ENCODE results near the gene ETV1.

ETV1 gene

GRCh38 chr7:13955494-13955893, 34.0 kb downstream of the ETV1 start:
- Histone ChIP-seq H3K23ac (ENCODE audit: low read length) (no peak overlapping the region), H3K9ac (ENCODE audit: low read length) (no peak overlapping the region), H2BK5ac (ENCODE audit: low read length) (no peak overlapping the region), H4K5ac (ENCODE audit: low read length) (no peak overlapping the region), H3K4ac (ENCODE audit: low read depth, low read length) (no peak overlapping the region), H2AK5ac (ENCODE audit: low read length) (no peak overlapping the region), H3K4me3 (ENCODE audit: low read length) (no peak overlapping the region), H3K79me2 (ENCODE audit: control insufficient read depth, insufficient read depth, low read length) (no peaks in the 10 kb centered on the region), H3K4me1 (ENCODE audit: control insufficient read depth, low read depth, low read length) (no peaks in the 10 kb centered on the region), H3K27ac (ENCODE audit: low read depth, low read length) (no peak overlapping the region), H4K8ac (ENCODE audit: low read depth, low read length) (no peak overlapping the region), H3K4me2 (ENCODE audit: low read length) (no peak overlapping the region), H2BK15ac (replicated peaks; ENCODE audit: low read depth) (no peak overlapping the region), H2BK120ac (ENCODE audit: low read depth, low read length) (no peak overlapping the region), H3K56ac (ENCODE audit: low read length) (no peak overlapping the region), H3K79me1 (ENCODE audit: low read length) (no peaks in the 10 kb centered on the region), H3K36me3 (ENCODE audit: control insufficient read depth, insufficient read depth, low read length) (no peaks in the 10 kb centered on the region), H3K18ac (ENCODE audit: low read length) (no peak overlapping the region), H3K27me3 (ENCODE audit: insufficient read depth, low read length, poor library complexity) (no peaks in the 10 kb centered on the region)
- no peak for DNase-seq
- WGBS (ENCODE audit: extremely low coverage, insufficient coverage, low lambda C conversion rate) = no CpG with 5 or more reads among the region's 2 CpGs

GRCh38 chr7:13953368-13953767, 36.1 kb downstream of the ETV1 start:
- H3K79me1 ChIP-seq (ENCODE audit: low read length) = no peaks in the 10 kb centered on the region
- no peak overlapping the region for H3K23ac ChIP-seq (ENCODE audit: low read length)
- no peak overlapping the region for H2AK5ac ChIP-seq (ENCODE audit: low read length)
- no peaks in the 10 kb centered on the region for H3K79me2 ChIP-seq (ENCODE audit: control insufficient read depth, insufficient read depth, low read length)
- H3K27me3 ChIP-seq (ENCODE audit: insufficient read depth, low read length, poor library complexity) = no peaks in the 10 kb centered on the region
- H4K5ac ChIP-seq (ENCODE audit: low read length) = no peak overlapping the region
- no peak overlapping the region for H3K4ac ChIP-seq (ENCODE audit: low read depth, low read length)
- H2BK120ac ChIP-seq (ENCODE audit: low read depth, low read length) = no peak overlapping the region
- no peak overlapping the region for H3K27ac ChIP-seq (ENCODE audit: low read depth, low read length)
- DNase-seq = peak; percentile 11
- no peak overlapping the region for H3K4me2 ChIP-seq (ENCODE audit: low read length)
- WGBS (ENCODE audit: extremely low coverage, insufficient coverage, low lambda C conversion rate) = no CpG with 5 or more reads among the region's 3 CpGs
- H3K36me3 ChIP-seq (ENCODE audit: control insufficient read depth, insufficient read depth, low read length) = no peaks in the 10 kb centered on the region
- H2BK15ac ChIP-seq (replicated peaks; ENCODE audit: low read depth) = no peak overlapping the region
- H3K9ac ChIP-seq (ENCODE audit: low read length) = no peak overlapping the region
- H3K18ac ChIP-seq (ENCODE audit: low read length) = no peak overlapping the region
- H4K8ac ChIP-seq (ENCODE audit: low read depth, low read length) = no peak overlapping the region
- H3K56ac ChIP-seq (ENCODE audit: low read length) = no peak overlapping the region
- no peak overlapping the region for H3K4me3 ChIP-seq (ENCODE audit: low read length)
- H3K4me1 ChIP-seq (ENCODE audit: control insufficient read depth, low read depth, low read length) = no peaks in the 10 kb centered on the region
- no peak overlapping the region for H2BK5ac ChIP-seq (ENCODE audit: low read length)

DNA sequence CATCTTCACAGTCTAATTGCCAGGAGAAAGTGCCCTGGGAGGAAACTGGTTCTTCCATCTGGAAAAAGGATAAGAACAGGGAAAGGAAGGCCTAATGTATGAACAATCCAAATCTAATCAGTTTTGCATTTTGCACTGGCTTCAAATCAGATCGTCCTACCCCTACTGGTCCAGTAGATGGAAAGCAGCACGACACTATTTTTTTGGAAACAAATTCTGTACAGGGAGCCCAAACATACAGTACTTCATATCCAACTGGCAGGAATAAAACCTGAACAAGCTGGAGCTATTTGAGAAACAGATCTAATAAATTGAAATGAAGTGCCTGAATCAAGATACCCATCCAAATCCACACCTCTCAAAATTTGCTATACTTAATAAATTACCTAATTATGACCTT, 36.5 kb downstream of the ETV1 start:
- DNase-seq = no peak
- H3K36me3 ChIP-seq (ENCODE audit: control insufficient read depth, insufficient read depth, low read length) = no peaks in the 10 kb centered on the region
- H4K8ac ChIP-seq (ENCODE audit: low read depth, low read length) = no peak overlapping the region
- no peak overlapping the region for H3K9ac ChIP-seq (ENCODE audit: low read length)
- no peak overlapping the region for H2BK120ac ChIP-seq (ENCODE audit: low read depth, low read length)
- no peak overlapping the region for H3K23ac ChIP-seq (ENCODE audit: low read length)
- H3K56ac ChIP-seq (ENCODE audit: low read length) = no peak overlapping the region
- H2AK5ac ChIP-seq (ENCODE audit: low read length) = no peak overlapping the region
- no peak overlapping the region for H3K18ac ChIP-seq (ENCODE audit: low read length)
- no peaks in the 10 kb centered on the region for H3K27me3 ChIP-seq (ENCODE audit: insufficient read depth, low read length, poor library complexity)
- no peaks in the 10 kb centered on the region for H3K79me1 ChIP-seq (ENCODE audit: low read length)
- H3K27ac ChIP-seq (ENCODE audit: low read depth, low read length) = no peak overlapping the region
- H2BK5ac ChIP-seq (ENCODE audit: low read length) = no peak overlapping the region
- no peaks in the 10 kb centered on the region for H3K4me1 ChIP-seq (ENCODE audit: control insufficient read depth, low read depth, low read length)
- no peak overlapping the region for H4K5ac ChIP-seq (ENCODE audit: low read length)
- no CpG with 5 or more reads among the region's 2 CpGs for WGBS (ENCODE audit: extremely low coverage, insufficient coverage, low lambda C conversion rate)
- no peak overlapping the region for H2BK15ac ChIP-seq (replicated peaks; ENCODE audit: low read depth)
- H3K4me2 ChIP-seq (ENCODE audit: low read length) = no peak overlapping the region
- no peak overlapping the region for H3K4ac ChIP-seq (ENCODE audit: low read depth, low read length)
- H3K4me3 ChIP-seq (ENCODE audit: low read length) = no peak overlapping the region
- no peaks in the 10 kb centered on the region for H3K79me2 ChIP-seq (ENCODE audit: control insufficient read depth, insufficient read depth, low read length)

DNA sequence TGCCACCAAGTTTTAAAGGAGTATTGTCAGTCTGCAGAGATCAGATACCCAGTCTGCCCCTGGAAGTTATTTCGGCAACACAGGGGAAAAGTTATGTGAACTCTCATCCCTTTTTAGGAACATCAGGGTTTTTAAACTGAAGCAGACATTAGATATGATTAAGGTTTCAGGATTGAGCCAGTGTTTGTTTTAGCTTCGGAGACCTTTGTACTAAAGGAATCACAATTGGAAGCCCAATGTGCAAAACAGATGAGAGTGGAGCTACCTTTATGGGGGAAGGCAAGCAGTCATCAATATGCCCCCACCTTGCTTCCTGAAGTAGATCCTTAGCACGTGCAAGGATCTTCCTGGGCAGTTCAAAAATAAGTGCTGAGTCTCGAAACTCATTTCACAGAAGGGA, 39.5 kb downstream of the ETV1 start:
- WGBS (ENCODE audit: extremely low coverage, insufficient coverage, low lambda C conversion rate) = no CpG with 5 or more reads among the region's 4 CpGs
- Histone ChIP-seq H2BK15ac (replicated peaks; ENCODE audit: low read depth) (no peak overlapping the region), H3K18ac (ENCODE audit: low read length) (no peak overlapping the region), H3K56ac (ENCODE audit: low read length) (no peak overlapping the region), H3K9ac (ENCODE audit: low read length) (no peak overlapping the region), H3K27ac (ENCODE audit: low read depth, low read length) (no peak overlapping the region), H2BK5ac (ENCODE audit: low read length) (no peak overlapping the region), H3K36me3 (ENCODE audit: control insufficient read depth, insufficient read depth, low read length) (no peaks in the 10 kb centered on the region), H3K4me3 (ENCODE audit: low read length) (no peak overlapping the region), H3K79me2 (ENCODE audit: control insufficient read depth, insufficient read depth, low read length) (no peaks in the 10 kb centered on the region), H3K4me1 (ENCODE audit: control insufficient read depth, low read depth, low read length) (no peaks in the 10 kb centered on the region), H2BK120ac (ENCODE audit: low read depth, low read length) (no peak overlapping the region), H2AK5ac (ENCODE audit: low read length) (no peak overlapping the region), H4K5ac (ENCODE audit: low read length) (no peak overlapping the region), H4K8ac (ENCODE audit: low read depth, low read length) (no peak overlapping the region), H3K4me2 (ENCODE audit: low read length) (no peak overlapping the region), H3K79me1 (ENCODE audit: low read length) (no peaks in the 10 kb centered on the region), H3K4ac (ENCODE audit: low read depth, low read length) (no peak overlapping the region), H3K27me3 (ENCODE audit: insufficient read depth, low read length, poor library complexity) (no peaks in the 10 kb centered on the region), H3K23ac (ENCODE audit: low read length) (no peak overlapping the region)
- DNase-seq = no peak

- no peak overlapping the region for H3K27ac ChIP-seq (ENCODE audit: low read depth, low read length)
- H3K4me2 ChIP-seq (ENCODE audit: low read length) = no peak overlapping the region
- no peaks in the 10 kb centered on the region for H3K36me3 ChIP-seq (ENCODE audit: control insufficient read depth, insufficient read depth, low read length)
- H2BK15ac ChIP-seq (replicated peaks; ENCODE audit: low read depth) = no peak overlapping the region
- no peak overlapping the region for H4K8ac ChIP-seq (ENCODE audit: low read depth, low read length)
- no peak overlapping the region for H3K23ac ChIP-seq (ENCODE audit: low read length)
- H3K4me3 ChIP-seq (ENCODE audit: low read length) = no peak overlapping the region
- H3K4me1 ChIP-seq (ENCODE audit: control insufficient read depth, low read depth, low read length) = no peaks in the 10 kb centered on the region
- H3K9ac ChIP-seq (ENCODE audit: low read length) = no peak overlapping the region
- no peaks in the 10 kb centered on the region for H3K27me3 ChIP-seq (ENCODE audit: insufficient read depth, low read length, poor library complexity)
- no CpG with 5 or more reads among the region's 2 CpGs for WGBS (ENCODE audit: extremely low coverage, insufficient coverage, low lambda C conversion rate)
- no peak overlapping the region for H3K56ac ChIP-seq (ENCODE audit: low read length)
- no peaks in the 10 kb centered on the region for H3K79me1 ChIP-seq (ENCODE audit: low read length)
- H2BK120ac ChIP-seq (ENCODE audit: low read depth, low read length) = no peak overlapping the region
- no peak overlapping the region for H3K18ac ChIP-seq (ENCODE audit: low read length)
- DNase-seq = no peak
- no peak overlapping the region for H2BK5ac ChIP-seq (ENCODE audit: low read length)
- no peak overlapping the region for H4K5ac ChIP-seq (ENCODE audit: low read length)
- no peak overlapping the region for H3K4ac ChIP-seq (ENCODE audit: low read depth, low read length)
- no peaks in the 10 kb centered on the region for H3K79me2 ChIP-seq (ENCODE audit: control insufficient read depth, insufficient read depth, low read length)
- no peak overlapping the region for H2AK5ac ChIP-seq (ENCODE audit: low read length)
These were observed 40.0 kb downstream of the ETV1 start for GRCh38 chr7:13949445-13949844.

DNA sequence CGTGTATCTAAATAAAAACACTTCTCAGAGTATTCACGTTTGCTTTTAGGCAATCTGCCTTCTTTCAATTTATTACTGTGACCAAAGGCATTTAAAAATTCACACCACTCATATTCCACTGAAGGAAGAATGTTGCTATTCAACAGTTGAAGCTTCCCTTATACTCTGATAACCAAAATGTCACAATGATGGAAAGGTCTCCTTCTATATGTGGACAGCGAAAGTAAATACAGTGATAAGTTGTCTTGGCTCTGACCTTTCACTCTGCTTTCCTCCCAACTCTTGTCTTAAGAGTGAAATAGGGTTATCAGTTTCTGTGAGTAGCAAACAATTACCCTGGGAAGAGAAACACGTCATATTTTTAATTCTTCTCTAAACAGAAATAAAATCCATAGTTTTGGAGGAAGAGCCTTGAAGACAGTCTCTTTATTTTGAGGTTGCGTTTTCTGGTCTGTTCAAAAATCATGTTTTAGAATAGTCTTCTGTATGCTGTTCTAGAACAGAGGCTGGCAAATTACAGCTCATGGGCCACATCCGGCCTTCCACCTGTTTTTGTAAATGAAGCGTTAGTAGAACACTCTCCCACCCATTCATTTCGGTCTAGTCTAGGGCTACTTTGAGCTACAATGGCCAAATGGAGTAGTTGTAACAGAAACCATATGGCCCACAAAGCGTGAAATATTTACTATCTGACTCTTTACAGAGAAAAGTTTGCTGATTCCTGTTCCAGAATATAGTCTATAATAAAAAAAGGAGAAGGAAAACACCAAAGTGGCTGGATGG, 41.3 kb downstream of the ETV1 start:
- no peak overlapping the region for H4K8ac ChIP-seq (ENCODE audit: low read depth, low read length)
- H3K79me2 ChIP-seq (ENCODE audit: control insufficient read depth, insufficient read depth, low read length) = no peaks in the 10 kb centered on the region
- no peak overlapping the region for H3K9ac ChIP-seq (ENCODE audit: low read length)
- H3K4me3 ChIP-seq (ENCODE audit: low read length) = no peak overlapping the region
- no peak overlapping the region for H3K27ac ChIP-seq (ENCODE audit: low read depth, low read length)
- no peak overlapping the region for H2AK5ac ChIP-seq (ENCODE audit: low read length)
- H2BK15ac ChIP-seq (replicated peaks; ENCODE audit: low read depth) = no peak overlapping the region
- no peak for DNase-seq
- H2BK120ac ChIP-seq (ENCODE audit: low read depth, low read length) = no peak overlapping the region
- no peak overlapping the region for H3K4me2 ChIP-seq (ENCODE audit: low read length)
- no peak overlapping the region for H3K18ac ChIP-seq (ENCODE audit: low read length)
- H2BK5ac ChIP-seq (ENCODE audit: low read length) = no peak overlapping the region
- H3K4ac ChIP-seq (ENCODE audit: low read depth, low read length) = no peak overlapping the region
- H3K27me3 ChIP-seq (ENCODE audit: insufficient read depth, low read length, poor library complexity) = no peaks in the 10 kb centered on the region
- no peak overlapping the region for H4K5ac ChIP-seq (ENCODE audit: low read length)
- no peaks in the 10 kb centered on the region for H3K36me3 ChIP-seq (ENCODE audit: control insufficient read depth, insufficient read depth, low read length)
- H3K23ac ChIP-seq (ENCODE audit: low read length) = no peak overlapping the region
- no peaks in the 10 kb centered on the region for H3K4me1 ChIP-seq (ENCODE audit: control insufficient read depth, low read depth, low read length)
- H3K56ac ChIP-seq (ENCODE audit: low read length) = no peak overlapping the region
- H3K79me1 ChIP-seq (ENCODE audit: low read length) = no peaks in the 10 kb centered on the region
- no CpG with 5 or more reads among the region's 9 CpGs for WGBS (ENCODE audit: extremely low coverage, insufficient coverage, low lambda C conversion rate)

Data from mesendoderm (in vitro differentiated cells).